SKM-1 (cell line): ENCODE measurements around the gene PPM1N.

Source experiments
- DNase-seq: peaks from one replicate; lab custom pipeline; 2025; ENCODE audit not compliant: unreplicated experiment; lab: John Stamatoyannopoulos, UW

Gene PPM1N

DNA sequence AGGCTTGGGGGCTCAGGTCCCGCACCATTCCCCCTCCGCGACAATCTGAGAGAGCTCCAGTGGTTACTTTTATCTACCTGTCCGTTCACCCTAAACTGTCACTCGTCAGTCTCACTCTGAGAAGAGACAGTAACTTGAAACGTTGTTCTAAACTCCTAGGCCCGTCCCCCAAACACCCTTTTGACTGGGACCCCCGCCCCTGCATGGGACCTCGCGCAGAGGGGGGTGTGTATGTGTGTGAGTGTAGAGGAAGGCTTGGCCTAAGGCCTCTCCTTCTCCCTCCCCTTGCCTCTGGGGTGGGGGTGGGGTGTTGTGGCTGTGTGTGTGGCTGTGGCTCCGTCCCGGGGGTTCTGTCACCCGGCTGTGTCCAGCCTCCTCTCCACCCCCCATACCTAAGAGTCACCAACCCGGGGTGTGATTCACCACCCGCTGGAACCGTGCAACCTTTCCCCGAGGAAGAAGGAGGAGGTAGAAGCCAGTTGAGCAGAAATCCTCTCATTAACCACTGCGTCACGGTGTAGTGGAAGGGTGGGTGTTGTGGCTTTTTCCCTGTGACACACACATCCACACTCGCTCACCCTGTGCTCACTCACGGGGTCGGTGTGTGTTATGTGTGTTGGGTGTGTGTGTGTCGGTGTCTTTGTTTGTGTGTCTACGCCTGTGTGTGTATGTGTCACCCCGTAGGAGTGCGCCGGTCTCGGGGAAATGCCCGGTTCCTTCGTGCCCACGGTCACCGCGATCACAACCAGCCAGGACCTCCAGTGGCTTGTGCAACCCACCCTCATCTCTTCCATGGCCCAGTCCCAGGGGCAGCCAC lies 28.1 kb upstream of the PPM1N start:
- DNase-seq = no peak

DNA sequence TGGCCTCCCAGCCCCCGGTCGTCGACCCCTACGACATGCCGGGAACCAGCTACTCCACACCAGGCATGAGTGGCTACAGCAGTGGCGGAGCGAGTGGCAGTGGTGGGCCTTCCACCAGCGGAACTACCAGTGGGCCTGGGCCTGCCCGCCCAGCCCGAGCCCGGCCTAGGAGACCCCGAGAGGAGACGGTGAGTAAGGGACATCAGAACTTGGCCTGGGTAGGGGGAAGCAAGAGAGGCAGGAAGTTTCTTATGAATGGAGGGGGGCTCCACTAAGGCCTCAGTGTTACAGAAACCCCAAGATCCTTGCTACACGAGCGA lies 27.5 kb upstream of the PPM1N start:
- no peak for DNase-seq

DNA sequence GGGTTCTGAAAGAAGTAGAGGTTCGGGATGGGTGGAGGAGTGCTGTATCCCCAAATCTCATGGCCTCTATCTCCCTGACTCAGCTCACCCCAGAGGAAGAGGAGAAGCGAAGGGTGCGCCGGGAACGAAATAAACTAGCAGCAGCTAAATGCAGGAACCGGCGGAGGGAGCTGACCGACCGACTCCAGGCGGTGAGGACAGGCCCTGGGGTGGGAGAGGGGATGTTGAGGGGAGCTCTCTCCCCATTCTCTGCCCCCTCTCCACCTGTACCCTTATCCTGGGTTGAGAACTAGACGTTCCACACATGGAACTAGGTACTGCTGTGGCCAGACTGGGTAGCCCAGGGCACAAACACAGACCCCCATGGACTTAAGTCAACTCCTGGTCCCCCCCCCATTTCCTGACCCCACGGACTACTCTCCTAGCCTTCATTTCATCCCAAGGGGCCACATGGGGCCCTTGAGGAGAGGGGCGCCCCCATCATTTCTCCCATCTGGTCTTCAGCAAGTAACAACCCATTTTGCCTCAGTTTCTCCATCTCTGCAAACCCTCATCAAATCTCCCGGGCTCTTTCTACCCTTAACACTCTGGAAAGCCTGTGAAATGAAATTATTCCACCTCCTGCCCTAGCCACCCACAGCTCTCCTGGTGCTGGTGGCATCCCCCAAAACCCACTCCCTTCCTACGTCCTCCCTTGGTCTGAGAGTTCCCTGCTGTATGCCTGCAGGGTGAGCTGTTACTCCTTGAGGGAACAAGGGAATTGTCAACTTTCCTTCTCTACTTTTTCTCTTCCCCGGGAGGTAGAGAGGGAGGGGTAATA lies 26.9 kb upstream of the PPM1N start:
- no peak for DNase-seq

DNA sequence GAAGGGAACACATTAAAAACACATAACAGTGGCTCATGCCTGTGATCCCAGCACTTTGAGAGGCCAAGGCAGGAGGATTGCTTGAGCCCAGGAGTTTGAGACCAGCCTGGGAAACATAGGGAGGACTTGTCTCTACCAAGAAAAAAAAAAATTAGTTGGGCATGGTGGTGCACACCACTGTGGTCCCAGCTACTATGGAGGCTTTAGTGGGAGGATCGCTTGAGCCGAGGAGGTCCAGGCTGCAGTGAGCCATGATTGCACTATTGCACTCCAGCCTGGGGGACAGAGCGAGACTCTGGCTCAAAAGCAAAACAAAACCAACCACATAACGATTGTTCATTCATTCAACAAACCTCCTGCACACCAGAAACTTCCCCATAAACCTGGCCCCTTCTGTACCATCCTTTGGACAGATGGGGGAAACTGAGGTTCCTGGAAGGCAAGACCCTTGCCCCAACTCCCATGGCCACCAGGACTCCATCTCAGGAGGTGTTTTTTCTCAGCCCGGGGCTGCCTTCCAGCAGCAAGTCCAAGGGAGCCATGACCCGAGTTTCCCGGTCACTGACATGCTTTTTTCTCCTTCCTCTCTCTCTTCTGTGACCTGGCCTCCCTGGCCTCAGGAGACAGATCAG lies 26.2 kb upstream of the PPM1N start:
- no peak for DNase-seq

DNA sequence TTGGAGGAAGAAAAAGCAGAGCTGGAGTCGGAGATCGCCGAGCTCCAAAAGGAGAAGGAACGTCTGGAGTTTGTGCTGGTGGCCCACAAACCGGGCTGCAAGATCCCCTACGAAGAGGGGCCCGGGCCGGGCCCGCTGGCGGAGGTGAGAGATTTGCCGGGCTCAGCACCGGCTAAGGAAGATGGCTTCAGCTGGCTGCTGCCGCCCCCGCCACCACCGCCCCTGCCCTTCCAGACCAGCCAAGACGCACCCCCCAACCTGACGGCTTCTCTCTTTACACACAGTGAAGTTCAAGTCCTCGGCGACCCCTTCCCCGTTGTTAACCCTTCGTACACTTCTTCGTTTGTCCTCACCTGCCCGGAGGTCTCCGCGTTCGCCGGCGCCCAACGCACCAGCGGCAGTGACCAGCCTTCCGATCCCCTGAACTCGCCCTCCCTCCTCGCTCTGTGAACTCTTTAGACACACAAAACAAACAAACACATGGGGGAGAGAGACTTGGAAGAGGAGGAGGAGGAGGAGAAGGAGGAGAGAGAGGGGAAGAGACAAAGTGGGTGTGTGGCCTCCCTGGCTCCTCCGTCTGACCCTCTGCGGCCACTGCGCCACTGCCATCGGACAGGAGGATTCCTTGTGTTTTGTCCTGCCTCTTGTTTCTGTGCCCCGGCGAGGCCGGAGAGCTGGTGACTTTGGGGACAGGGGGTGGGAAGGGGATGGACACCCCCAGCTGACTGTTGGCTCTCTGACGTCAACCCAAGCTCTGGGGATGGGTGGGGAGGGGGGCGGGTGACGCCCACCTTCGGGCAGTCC lies 25.5 kb upstream of the PPM1N start:
- DNase-seq = no peak

DNA sequence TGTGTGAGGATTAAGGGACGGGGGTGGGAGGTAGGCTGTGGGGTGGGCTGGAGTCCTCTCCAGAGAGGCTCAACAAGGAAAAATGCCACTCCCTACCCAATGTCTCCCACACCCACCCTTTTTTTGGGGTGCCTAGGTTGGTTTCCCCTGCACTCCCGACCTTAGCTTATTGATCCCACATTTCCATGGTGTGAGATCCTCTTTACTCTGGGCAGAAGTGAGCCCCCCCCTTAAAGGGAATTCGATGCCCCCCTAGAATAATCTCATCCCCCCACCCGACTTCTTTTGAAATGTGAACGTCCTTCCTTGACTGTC lies 24.9 kb upstream of the PPM1N start:
- no peak for DNase-seq

DNA sequence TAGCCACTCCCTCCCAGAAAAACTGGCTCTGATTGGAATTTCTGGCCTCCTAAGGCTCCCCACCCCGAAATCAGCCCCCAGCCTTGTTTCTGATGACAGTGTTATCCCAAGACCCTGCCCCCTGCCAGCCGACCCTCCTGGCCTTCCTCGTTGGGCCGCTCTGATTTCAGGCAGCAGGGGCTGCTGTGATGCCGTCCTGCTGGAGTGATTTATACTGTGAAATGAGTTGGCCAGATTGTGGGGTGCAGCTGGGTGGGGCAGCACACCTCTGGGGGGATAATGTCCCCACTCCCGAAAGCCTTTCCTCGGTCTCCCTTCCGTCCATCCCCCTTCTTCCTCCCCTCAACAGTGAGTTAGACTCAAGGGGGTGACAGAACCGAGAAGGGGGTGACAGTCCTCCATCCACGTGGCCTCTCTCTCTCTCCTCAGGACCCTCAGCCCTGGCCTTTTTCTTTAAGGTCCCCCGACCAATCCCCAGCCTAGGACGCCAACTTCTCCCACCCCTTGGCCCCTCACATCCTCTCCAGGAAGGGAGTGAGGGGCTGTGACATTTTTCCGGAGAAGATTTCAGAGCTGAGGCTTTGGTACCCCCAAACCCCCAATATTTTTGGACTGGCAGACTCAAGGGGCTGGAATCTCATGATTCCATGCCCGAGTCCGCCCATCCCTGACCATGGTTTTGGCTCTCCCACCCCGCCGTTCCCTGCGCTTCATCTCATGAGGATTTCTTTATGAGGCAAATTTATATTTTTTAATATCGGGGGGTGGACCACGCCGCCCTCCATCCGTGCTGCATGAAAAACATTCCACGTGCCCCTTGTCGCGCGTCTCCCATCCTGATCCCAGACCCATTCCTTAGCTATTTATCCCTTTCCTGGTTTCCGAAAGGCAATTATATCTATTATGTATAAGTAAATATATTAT lies 24.3 kb upstream of the PPM1N start:
- DNase-seq = no peak

DNA sequence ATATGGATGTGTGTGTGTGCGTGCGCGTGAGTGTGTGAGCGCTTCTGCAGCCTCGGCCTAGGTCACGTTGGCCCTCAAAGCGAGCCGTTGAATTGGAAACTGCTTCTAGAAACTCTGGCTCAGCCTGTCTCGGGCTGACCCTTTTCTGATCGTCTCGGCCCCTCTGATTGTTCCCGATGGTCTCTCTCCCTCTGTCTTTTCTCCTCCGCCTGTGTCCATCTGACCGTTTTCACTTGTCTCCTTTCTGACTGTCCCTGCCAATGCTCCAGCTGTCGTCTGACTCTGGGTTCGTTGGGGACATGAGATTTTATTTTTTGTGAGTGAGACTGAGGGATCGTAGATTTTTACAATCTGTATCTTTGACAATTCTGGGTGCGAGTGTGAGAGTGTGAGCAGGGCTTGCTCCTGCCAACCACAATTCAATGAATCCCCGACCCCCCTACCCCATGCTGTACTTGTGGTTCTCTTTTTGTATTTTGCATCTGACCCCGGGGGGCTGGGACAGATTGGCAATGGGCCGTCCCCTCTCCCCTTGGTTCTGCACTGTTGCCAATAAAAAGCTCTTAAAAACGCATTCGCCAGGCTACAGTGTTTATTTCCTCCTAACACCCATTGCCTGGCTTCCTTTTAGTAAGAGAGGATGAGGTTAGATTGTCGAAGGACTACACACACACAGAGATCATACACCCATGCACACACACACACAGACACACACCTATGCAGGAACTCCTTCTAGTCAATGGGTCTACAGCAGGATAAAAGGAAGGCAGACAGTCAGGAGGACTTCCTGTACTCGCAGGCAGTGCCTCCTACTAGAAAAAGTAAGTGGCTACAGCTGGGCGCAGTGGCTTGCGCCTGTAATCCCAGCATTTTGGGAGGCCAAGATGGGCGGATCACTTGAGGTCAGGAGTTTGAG lies 23.4 kb upstream of the PPM1N start:
- DNase-seq = no peak

DNA sequence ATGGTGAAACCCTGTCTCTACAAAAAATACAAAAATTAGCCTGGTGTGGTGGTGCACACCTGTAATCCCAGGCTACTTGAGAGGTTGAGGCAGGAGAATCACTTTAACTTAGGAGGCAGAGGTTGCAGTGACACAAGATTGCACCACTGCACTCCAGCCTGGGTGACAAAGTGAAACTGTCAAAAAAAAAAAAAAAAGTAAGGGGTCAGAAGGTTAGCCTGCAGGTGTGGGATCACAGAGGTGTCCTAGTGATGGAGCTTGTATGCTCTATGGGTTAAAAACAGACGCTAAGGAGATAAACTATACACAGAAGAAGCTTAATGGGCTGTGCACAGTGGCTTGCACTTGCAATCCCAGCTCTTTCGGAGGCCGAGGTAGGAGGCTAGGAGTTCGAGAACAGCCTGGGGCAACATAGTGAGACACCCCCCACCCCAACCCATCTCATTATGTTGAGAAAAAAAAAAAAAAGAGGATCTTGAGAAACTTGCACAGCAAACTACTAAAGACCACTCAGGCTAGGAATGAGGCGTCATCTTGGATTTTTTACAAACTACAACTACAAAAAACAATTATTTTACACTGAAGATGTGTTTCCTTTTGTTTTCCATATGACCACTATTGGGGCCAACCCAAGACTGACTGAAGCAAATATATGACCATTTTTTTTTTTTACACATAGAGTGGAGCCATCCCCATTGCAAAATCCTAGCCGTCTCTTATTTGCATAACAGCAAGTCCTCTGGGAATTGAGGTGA lies 22.5 kb upstream of the PPM1N start:
- no peak for DNase-seq

DNA sequence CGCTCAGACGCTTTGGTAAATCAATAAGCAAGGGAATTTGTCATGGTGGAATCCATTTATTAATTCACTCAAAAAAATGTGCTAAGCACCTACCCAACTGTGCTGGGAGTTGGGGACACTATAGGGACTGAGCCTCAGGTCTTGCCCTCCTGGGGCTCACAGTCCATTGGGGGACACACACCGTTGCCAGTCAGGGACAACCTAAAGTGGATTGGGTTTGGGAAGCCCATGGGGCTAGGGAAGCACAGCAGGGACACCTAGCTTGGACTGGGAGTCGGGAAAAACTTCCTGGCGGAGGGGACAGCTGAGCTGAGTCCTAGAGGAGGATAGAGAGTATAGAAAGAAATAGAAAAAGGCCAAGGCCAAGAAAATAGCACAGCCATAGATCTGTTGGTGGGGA lies 21.9 kb upstream of the PPM1N start:
- no peak for DNase-seq

DNA sequence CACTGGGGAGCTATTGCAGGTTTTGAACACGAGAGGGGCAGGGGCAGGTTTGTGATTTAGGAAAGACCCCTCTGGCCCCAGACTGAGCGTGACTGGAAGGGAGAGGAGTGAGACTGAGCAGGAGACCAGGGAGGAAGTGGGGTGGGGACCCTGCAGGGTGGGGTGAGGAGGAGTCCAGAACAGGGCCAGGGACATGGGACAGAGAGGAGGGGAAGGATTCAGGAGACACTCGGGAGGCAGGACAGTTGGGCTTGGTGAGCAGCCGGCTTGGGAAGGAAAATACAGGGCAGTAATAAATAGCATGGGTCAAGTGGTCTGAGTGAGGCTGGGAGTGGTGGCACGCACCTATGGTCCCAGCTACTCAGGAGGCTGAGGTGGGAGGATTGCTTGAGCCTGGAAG lies 21.1 kb upstream of the PPM1N start:
- no peak for DNase-seq

DNA sequence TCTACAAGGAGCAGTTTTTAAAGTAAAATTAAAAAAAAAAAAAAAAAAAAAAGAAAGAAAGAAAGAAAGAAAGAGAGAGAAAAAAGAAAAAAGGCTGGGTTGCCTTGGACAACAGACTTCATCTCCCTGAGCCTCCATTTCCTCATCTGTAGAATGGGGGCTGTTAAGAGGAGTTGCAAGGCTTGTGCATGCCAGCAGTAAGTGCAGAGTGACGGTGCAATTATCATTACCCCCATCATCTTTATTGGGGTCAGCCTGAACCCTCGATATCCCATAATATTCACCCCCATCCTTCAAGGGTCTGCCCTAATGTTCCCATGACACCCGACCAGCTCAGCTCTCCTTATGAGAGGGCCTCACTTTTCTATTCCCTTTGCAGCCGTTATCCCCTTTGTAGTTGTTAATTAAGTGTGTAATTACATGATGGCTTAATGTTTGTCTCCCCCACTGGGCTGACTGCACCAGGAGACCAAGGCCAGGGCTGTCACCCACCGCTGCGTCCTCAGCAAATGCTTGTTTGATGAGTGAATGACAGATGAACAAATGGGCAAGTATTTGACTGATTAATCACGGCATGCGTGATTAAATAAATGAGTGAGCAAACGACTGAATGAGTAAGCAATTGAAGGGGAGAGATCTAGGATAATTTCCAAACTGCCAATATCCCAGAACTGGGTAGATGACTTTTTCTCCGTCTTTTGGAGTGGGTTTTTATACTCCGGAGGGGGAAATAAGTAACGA lies 20.4 kb upstream of the PPM1N start:
- no peak for DNase-seq

DNA sequence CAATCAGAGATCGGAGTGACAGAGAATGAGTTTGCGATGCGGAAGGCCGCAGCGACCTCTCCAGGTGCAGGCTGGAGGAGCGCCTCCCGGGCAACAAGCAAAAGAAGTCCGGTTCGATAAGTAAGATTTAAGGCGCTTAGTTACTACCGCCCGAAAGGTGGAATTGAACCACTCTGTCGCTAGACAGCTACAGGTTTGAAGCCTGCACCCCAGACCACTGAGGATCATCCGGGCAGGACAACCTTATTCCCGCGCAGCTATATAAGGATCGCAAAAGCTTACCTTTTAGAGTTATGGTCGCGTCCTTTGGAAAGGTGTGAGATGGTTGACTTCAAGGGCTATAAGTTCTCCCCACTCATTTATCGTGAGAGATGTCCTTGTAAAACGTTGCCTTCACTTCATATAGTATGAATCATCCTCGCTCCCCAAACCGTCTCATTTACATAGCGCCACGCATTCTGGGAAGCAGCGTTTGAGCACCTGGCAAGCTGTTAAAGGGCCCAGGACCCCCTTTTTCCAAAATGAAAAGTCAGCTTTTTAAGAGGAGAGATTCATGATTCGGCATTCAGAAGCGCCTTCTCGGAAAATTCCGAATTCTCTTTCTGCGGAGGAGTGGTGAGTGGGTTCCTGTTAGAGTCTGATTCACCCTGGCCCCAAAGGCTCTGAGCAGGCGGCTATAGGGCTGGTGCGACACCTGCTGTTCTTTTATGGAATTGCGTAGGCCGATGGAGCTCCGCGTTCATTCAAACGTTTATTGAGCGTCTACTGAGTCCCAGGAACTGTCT lies 19.6 kb upstream of the PPM1N start:
- peak; percentile 40 for DNase-seq

DNA sequence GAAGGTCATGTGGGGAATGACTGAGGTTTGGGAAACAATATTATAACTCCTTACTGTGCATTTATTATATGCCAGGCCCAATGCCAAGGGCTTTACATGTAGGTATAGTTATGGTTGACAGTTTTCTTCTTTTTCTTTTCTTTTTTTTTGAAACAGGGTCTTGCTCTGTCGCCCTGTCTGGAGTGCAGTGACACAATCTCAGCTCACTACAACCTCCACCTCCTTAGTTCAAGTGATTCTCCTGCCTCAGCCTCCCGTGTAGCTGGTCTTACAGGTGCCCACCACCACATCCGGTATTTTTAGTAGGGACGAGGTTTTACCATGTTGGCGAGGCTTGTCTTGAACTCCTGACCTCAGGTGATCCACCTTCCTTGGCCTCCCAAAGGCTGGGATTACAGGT lies 15.2 kb upstream of the PPM1N start:
- no peak for DNase-seq

DNA sequence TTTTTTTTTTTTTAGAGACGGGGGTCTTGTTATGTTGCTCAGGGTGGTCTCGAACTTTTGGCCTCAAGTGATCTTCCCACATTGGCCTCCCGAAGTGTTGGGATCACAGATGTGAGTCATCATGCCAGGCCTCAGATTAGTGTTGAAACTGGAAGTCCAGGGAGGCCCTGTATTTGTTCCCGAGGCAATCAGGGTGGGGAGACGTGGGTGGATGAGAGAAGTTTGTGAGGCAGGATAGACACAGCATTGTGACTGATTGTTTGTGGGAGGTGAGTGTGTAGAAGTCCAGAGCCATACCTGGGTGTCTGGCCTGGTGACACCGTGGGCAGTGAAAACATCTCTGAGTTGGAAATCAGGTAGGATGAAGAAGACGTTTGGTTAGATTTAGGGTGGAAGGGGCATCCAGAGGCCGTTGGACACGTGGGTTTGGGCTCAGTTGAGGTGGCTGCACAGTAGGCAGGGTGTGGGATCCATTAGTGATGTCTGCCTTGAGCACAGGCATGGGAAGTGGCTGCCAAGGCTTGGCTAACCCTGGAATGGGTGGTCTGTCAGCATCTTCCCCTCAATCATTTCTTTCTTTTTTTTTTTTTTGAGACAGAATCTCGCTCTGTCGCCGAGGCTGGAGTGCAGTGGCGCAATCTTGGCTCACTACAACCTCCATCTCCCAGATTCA lies 13.8 kb upstream of the PPM1N start:
- DNase-seq = no peak

DNA sequence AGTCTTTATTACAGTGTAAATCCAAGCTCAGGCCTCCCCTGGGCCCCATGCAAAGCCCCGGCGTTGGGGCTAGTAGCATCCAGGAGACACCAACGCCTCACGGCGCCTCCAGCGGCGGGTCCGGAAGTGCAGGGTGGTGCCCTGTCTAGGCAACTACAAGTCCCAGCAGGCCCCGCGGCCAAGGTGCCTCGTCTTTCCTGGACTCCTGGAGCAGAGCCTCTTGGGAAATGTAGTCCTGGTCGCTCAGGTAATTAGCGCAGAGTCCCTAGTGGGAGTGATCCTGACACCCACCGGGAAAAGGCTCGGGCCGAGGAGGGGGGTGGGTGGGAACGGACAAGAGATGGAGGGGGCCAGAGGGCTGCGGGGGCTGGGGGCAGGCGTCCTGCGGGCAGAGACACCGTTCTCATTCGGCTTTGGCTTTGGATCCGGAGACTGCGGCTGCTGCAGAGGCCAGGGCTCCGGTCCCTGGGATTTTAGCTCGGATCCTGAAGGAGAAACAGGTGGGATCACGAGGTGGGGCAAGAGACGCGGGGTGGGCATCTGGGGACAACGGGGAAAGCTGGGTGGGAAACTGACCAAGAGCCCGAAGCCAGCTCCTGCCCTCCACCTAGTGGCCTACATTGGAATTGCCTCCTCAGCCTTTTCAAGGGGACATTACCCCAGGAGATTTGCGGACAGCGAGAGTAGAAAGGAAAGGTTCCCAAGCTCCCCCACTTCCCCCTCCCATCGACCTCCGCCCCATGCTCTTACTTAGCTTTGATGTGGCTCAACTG lies 12.8 kb upstream of the PPM1N start:
- DNase-seq = peak; percentile 74
